Kidney (tissue), 14 donors: ENCODE data around the gene GAL3ST2. TPM values are rescaled to one million over a fixed set of nuclear protein-coding genes. Genes with fewer than 3 reads are reported as not detected.
"Not testable (repeated sequence)": the region's sequence is repeated elsewhere in the genome, so short reads cannot be mapped to it uniquely, and the experiment has no call there.

ENCODE experiments used
- DNase-seq, 5 donors: peaks; one replicate each; pipeline ENCODE4 v3.0.0-alpha.2; 2013 to 2020
- FAIRE-seq: peaks from 2 replicates; lab custom pipeline; 2012; peaks lifted over from hg19 to GRCh38; lab: Jason Lieb, UNC
- H3K27ac ChIP-seq, 2 donors: one replicate each; pipeline ENCODE4 v1.7.0; 2013; ENCODE audit warnings: low read depth in 2 of 2, low read length in 2 of 2, inconsistent platforms in 1 of 2
- H3K27me3 ChIP-seq: one replicate; pipeline ENCODE4 v1.7.1; 2013; ENCODE audit warnings: low read length, inconsistent platforms; ENCODE audit not compliant: control insufficient read depth, insufficient read depth
- H3K36me3 ChIP-seq, 3 donors: one replicate each; pipeline versions ENCODE4 v1.7.0 to v1.7.1; 2013; ENCODE audit warnings: low read length in 3 of 3, control low read depth in 1 of 3, inconsistent platforms in 1 of 3; ENCODE audit not compliant: insufficient read depth in 3 of 3, control insufficient read depth in 2 of 3
- H3K4me1 ChIP-seq, 3 donors: one replicate each; pipeline versions ENCODE4 v1.7.0 to v1.7.1; 2013; ENCODE audit warnings: low read length in 3 of 3, inconsistent platforms in 1 of 3, low read depth in 1 of 3; ENCODE audit not compliant: control insufficient read depth in 2 of 3, insufficient read depth in 2 of 3
- H3K4me3 ChIP-seq, 3 donors: one replicate each; pipeline versions ENCODE4 v1.7.0 to v1.8.1; 2013; ENCODE audit warnings: low read length in 3 of 3, control low read depth in 1 of 3, inconsistent platforms in 1 of 3
- H3K9ac ChIP-seq, 3 donors: one replicate each; pipeline versions ENCODE4 v1.7.0 to v1.7.1; 2013; ENCODE audit warnings: low read length in 3 of 3, control low read depth in 1 of 3, inconsistent platforms in 1 of 3
- H3K9me3 ChIP-seq, 3 donors: one replicate each; pipeline versions ENCODE4 v1.7.0 to v1.7.1; 2013; ENCODE audit warnings: low read length in 3 of 3, control low read depth in 1 of 3, inconsistent platforms in 1 of 3; ENCODE audit not compliant: control insufficient read depth in 2 of 3, insufficient read depth in 1 of 3
- CTCF ChIP-seq: IDR thresholded peaks from 3 replicates; pipeline ENCODE4 v1.5.1; 2012; ENCODE audit warnings: mild to moderate bottlenecking, moderate library complexity, borderline replicate concordance; ENCODE audit not compliant: insufficient read depth; ENCODE audit errors: extremely low read depth
- intact Hi-C: fragments of 100-400 bp; cut with DNase I; formaldehyde crosslinking; loops from one replicate; pipeline ENCODE4 v1.11.1; 2022
- polyA plus RNA-seq: library from polyadenylated mRNA; stranded (reverse); fragments of 350-450 nt; fragmentation: Illumina TruSeq; extraction: RNeasy Lipid Tissue Mini Kit (QIAGEN cat#74804); gene quantifications from one replicate; pipeline ENCODE4 v1.2.3, GENCODE V29; 2014; ENCODE audit warnings: low read depth, low replicate concordance; ENCODE audit not compliant: insufficient read depth
- total RNA-seq: library from RNA; stranded (reverse); fragmentation: NEBNext Ultra II Directional; extraction: Animal tissue kit (Norgen Biotek cat#: 25700); gene quantifications from one replicate; pipeline ENCODE4 v1.2.1, GENCODE V29; 2021
- donor health status: control.
- donor health status: control.
- donor health status: control.
- donor health status: control.
- donor health status: control.
- donor health status: DM: yes; HTN: yes; CAD: no.
- donor health status: Normal renal cell carcinoma (clear cell type).

Gene GAL3ST2
- total and polyA plus RNA-seq, 2 donors from 2014 or later: 0.19 to 0.39 TPM

- FAIRE-seq (no peak), DNase-seq (no peak)
- no peak overlapping the region for H3K9ac ChIP-seq
- peaks cover 0 to 3% (median 0%) of the 10 kb centered on the region in 3 donors for H3K9me3 ChIP-seq
- no peaks in the 10 kb centered on the region for H3K4me1 ChIP-seq
- H3K4me3 ChIP-seq: no peak overlapping the region
- no peaks in the 10 kb centered on the region for H3K27me3 ChIP-seq
- H3K27ac ChIP-seq: no peak overlapping the region
- H3K36me3 ChIP-seq: no peaks in the 10 kb centered on the region
- TF ChIP-seq CTCF: no peak
- intact Hi-C loops: no loop called here
These were observed 1.3 kb downstream of the GAL3ST2 start for GRCh38 chr2:241777686-241778627.

DNA sequence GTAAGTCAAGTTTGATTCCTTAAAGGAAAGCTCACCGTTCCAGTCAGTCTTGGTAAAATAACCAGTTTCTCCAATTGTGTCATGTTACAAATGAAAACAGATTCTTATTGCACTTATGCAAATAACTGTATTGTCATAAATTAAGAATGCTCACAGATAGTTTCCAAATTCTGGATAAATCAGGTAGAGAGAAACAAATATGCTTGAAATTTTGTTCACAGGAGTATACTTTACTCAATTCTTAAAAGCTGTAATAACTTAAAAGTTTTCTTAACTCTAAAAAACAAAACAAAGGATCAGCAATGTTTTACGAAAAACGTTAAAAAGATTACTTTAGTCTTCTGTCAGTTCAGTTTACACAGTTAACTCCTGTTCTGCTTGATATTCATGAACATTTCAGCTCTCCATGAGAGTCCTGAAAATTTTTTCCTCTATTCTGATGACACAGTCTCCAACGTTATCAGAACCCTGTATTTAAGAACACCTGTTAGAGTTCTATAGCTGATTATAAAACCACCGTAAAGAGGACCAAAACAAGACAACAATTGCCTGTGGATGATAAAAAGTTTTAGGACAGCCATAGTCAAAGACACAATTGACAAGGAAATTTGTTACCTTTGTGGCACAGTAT, 4.4 kb downstream of the GAL3ST2 start:
- intact Hi-C loops: no loop called here
- TF ChIP-seq CTCF: no peak
- Histone ChIP-seq H3K27me3 (no peaks in the 10 kb centered on the region), H3K4me1 (no peaks in the 10 kb centered on the region), H3K27ac (no peak overlapping the region), H3K9ac (no peak overlapping the region), H3K9me3 (peaks cover 0 to 3% (median 0%) of the 10 kb centered on the region in 3 donors), H3K36me3 (no peaks in the 10 kb centered on the region), H3K4me3 (no peak overlapping the region)
- DNase-seq (no peak), FAIRE-seq (no peak)

DNA sequence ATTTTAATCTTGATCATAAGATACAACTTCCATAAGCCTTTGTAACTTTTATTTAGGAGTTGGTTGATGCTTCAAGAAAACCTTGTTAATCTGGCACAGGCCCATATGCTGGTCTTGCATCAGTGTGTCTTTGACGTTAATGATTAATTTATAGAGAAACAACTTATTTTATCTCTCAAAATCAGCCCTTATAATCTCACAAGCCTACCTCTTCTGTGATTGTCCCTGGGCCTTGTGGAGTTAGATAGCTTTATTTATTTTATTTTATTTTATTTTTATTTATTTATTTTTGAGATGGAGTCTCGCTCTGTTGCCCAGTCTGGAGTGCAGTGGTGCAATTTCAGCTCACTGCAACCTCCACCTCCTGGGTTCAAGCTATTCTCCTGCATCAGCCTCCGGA, 5.4 kb downstream of the GAL3ST2 start:
- FAIRE-seq, H3K27me3 ChIP-seq, intact Hi-C loops, H3K9ac ChIP-seq, H3K27ac ChIP-seq, H3K4me3 ChIP-seq, H3K4me1 ChIP-seq, DNase-seq, H3K9me3 ChIP-seq, H3K36me3 ChIP-seq: not testable (repeated sequence)

DNA sequence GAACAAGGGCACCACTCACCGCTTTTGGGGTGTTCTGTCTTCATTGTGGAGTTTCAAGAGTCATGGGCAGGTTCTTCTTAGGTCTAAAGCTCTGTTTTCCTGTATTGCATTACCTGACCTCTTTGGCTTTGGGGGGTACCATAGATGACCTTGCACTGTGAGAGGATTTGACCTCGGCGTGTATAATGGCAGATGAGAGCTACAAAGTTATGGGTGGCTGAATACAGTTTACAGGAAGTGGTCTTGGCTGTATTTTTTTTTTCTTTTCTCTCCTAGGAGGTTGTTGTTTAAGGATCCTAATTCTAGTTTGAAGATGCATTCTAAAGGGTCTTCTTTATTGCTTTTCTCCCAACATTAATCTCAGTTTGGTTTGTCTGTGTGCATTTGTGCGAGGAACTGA, 11.5 kb downstream of the GAL3ST2 start:
- FAIRE-seq: no peak
- TF ChIP-seq CTCF: no peak

More for the DNA sequence above, 11.5 kb downstream of the GAL3ST2 start:
- H3K9ac ChIP-seq: no peak overlapping the region
- no peaks in the 10 kb centered on the region for H3K4me1 ChIP-seq
- H3K4me3 ChIP-seq: no peak overlapping the region
- no peaks in the 10 kb centered on the region for H3K9me3 ChIP-seq
- no peak overlapping the region for H3K27ac ChIP-seq
- intact Hi-C loops: no loop called here
- DNase-seq: no peak
- no peaks in the 10 kb centered on the region for H3K27me3 ChIP-seq
- H3K36me3 ChIP-seq: no peaks in the 10 kb centered on the region
